ENCODE measurements around the gene RBM38.

GRCh38 chr20:57387945-57388371 lies 3.2 kb upstream of the RBM38 start:
- no peak for TF ChIP-seq POLR2AphosphoS5 (IDR thresholded peaks at IDR 0.05; ENCODE audit: low read depth, low read length)
- TF ChIP-seq POLR2A (IDR thresholded peaks at IDR 0.05; ENCODE audit: low read depth, low read length), result no peak

All from GM12892 (cell line).